ENCODE results near the gene KLK5. TPM values are rescaled to one million over a fixed set of nuclear protein-coding genes. Genes with fewer than 3 reads are reported as not detected.
"Not testable (repeated sequence)": the region's sequence is repeated elsewhere in the genome, so short reads cannot be mapped to it uniquely, and the experiment has no call there.

Gene KLK5
- total and polyA plus RNA-seq, 8 donors, result 0.21 to 0.99 (median 0.46) TPM; not detected in 1

GRCh38 chr19:50998686-50999085 lies 45.8 kb upstream of the KLK5 start:
- Histone ChIP-seq H3K4me1 (no peaks in the 10 kb centered on the region), H3K27ac (no peak overlapping the region), H3K36me3 (no peaks in the 10 kb centered on the region), H3K27me3 (peaks cover 0 to 72% of the 10 kb centered on the region in 2 donors), H3K4me3 (no peak overlapping the region), H3K9me3 (peaks cover 0 to 4% of the 10 kb centered on the region in 2 donors)
- no peak for ATAC-seq
- DNase-seq, result no peak
- TF ChIP-seq CTCF (IDR thresholded peaks at IDR 0.05), result no peak
- intact Hi-C loops (cut with DNase I), result no loop called here

GRCh38 chr19:50998061-50998460 lies 45.2 kb upstream of the KLK5 start:
- ATAC-seq, result no peak
- intact Hi-C loops (cut with DNase I), result no loop called here
- H3K27ac ChIP-seq, result no peak overlapping the region

GRCh38 chr19:50994129-50994528 lies 41.3 kb upstream of the KLK5 start:
- Histone ChIP-seq H3K4me1 (no peaks in the 10 kb centered on the region), H3K27me3 (peaks cover 0 to 26% of the 10 kb centered on the region in 2 donors), H3K4me3 (no peak overlapping the region), H3K27ac (no peak overlapping the region), H3K36me3 (no peaks in the 10 kb centered on the region), H3K9me3 (peaks cover 0 to 3% of the 10 kb centered on the region in 2 donors)
- ATAC-seq (no peak), DNase-seq (no peak)
- intact Hi-C loops (cut with DNase I), result no loop called here
- TF ChIP-seq CTCF (IDR thresholded peaks at IDR 0.05), result no peak

More at GRCh38 chr19:50998061-50998460, 45.2 kb upstream of the KLK5 start:
- TF ChIP-seq CTCF (IDR thresholded peaks at IDR 0.05), result no peak
- H3K27me3 ChIP-seq, result peaks cover 0 to 66% of the 10 kb centered on the region in 2 donors
- peaks cover 0 to 4% of the 10 kb centered on the region in 2 donors for H3K9me3 ChIP-seq
- no peaks in the 10 kb centered on the region for H3K36me3 ChIP-seq
- H3K4me1 ChIP-seq, result no peaks in the 10 kb centered on the region
- no peak overlapping the region for H3K4me3 ChIP-seq
- DNase-seq, result no peak

- Histone ChIP-seq H3K9me3 (peaks cover 0 to 3% of the 10 kb centered on the region in 2 donors), H3K27me3 (peaks cover 0 to 14% of the 10 kb centered on the region in 2 donors), H3K36me3 (no peaks in the 10 kb centered on the region), H3K4me1 (no peaks in the 10 kb centered on the region), H3K4me3 (no peak overlapping the region), H3K27ac (no peak overlapping the region)
- DNase-seq (no peak), ATAC-seq (no peak)
- no peak for TF ChIP-seq CTCF (IDR thresholded peaks at IDR 0.05)
- intact Hi-C loops (cut with DNase I), result no loop called here
These were observed 39.8 kb upstream of the KLK5 start for GRCh38 chr19:50992666-50993035.

- H3K27ac ChIP-seq; H3K36me3 ChIP-seq; DNase-seq; intact Hi-C loops (cut with DNase I); H3K4me1 ChIP-seq; H3K4me3 ChIP-seq; ATAC-seq; H3K9me3 ChIP-seq: not testable (repeated sequence)
- H3K27me3 ChIP-seq, result peaks cover 0 to 47% of the 10 kb centered on the region in 2 donors
These were observed 31.6 kb upstream of the KLK5 start for GRCh38 chr19:50984416-50984815.

GRCh38 chr19:50983625-50984292 lies 30.9 kb upstream of the KLK5 start, which contains the start of gene KLK7:
Gene KLK7 (minus strand): TSS chr19:50983917. CDS start chr19:50982399, 1,518 bp downstream.
- intact Hi-C loops (cut with DNase I), result no loop called here
- Histone ChIP-seq H3K4me1 (no peaks in the 10 kb centered on the region), H3K36me3 (no peaks in the 10 kb centered on the region), H3K4me3 (no peak within 1 kb of the TSS), H3K9me3 (no peaks in the 10 kb centered on the region), H3K27me3 (peaks cover 0 to 54% of the 10 kb centered on the region in 2 donors), H3K27ac (no peak within 1 kb of the TSS)
- DNase-seq, result no peak
- TF ChIP-seq CTCF (IDR thresholded peaks at IDR 0.05), result no peak
- ATAC-seq, result no peak
